Inferior parietal cortex (tissue), 1 donor: Measurements from ENCODE around the gene USP38.
"Not testable (repeated sequence)": the region's sequence is repeated elsewhere in the genome, so short reads cannot be mapped to it uniquely, and the experiment has no call there.

Experiments used
- DNase-seq: peaks from one replicate; pipeline ENCODE4 v3.0.0-alpha.2; 2016; ENCODE audit errors: extremely low spot score

The USP38 gene

GRCh38 chr4:143260750-143261149 is 76.0 kb downstream of the USP38 start:
- DNase-seq: no peak

- DNase-seq: no peak
Measured at GRCh38 chr4:143262838-143263237, 78.1 kb downstream of the USP38 start.

- DNase-seq: not testable (repeated sequence)
Measured at GRCh38 chr4:143267690-143268089, 83.0 kb downstream of the USP38 start.

GRCh38 chr4:143270256-143270838 is 85.6 kb downstream of the USP38 start:
- no peak for DNase-seq
